Activated CD4-positive, alpha-beta T cell treated with anti-CD3 and anti-CD28 coated beads, Interleukin-2, amount 10 ng/mL, durations not matched to agents 7 days and 5 days (primary cell): ENCODE measurements around the gene TMEM243. TPM values are rescaled to one million over a fixed set of nuclear protein-coding genes. Genes with fewer than 3 reads are reported as not detected.

Experiments
- CTCF ChIA-PET: fragments of 350-600 bp; sonication (Branson Sonifier 250); formaldehyde crosslinking; loops from one replicate; lab custom pipeline; 2021; ENCODE audit warnings: antibody characterized with exemption; lab: Charles Lee
- POLR2A ChIA-PET: fragments of 350-600 bp; sonication (Branson Sonifier 250); formaldehyde crosslinking; loops from one replicate; lab custom pipeline; 2021; ENCODE audit warnings: antibody characterized with exemption; lab: Charles Lee
- DNase-seq: peaks from one replicate; pipeline ENCODE4 v3.0.0-alpha.2; 2020
- H3K27ac Mint-ChIP-seq: one replicate; pipeline ENCODE4 v1.8.0; 2021; ENCODE audit warnings: mild to moderate bottlenecking, moderate library complexity, mixed read lengths
- H3K27me3 Mint-ChIP-seq: one replicate; pipeline ENCODE4 v1.8.0; 2021; ENCODE audit warnings: mixed read lengths
- H3K36me3 Mint-ChIP-seq: one replicate; pipeline ENCODE4 v1.8.0; 2021; ENCODE audit warnings: low read depth, mixed read lengths
- H3K4me1 Mint-ChIP-seq: one replicate; pipeline ENCODE4 v1.8.0; 2021; ENCODE audit warnings: mixed read lengths
- H3K4me3 Mint-ChIP-seq: one replicate; pipeline ENCODE4 v1.8.0; 2021; ENCODE audit warnings: mild to moderate bottlenecking, moderate library complexity, mixed read lengths
- H3K9me3 Mint-ChIP-seq: one replicate; pipeline ENCODE4 v1.8.0; 2021; ENCODE audit warnings: mixed read lengths
- total RNA-seq, 2 experiments: library from RNA; stranded (reverse); gene quantifications; one replicate each; pipeline ENCODE4 v1.2.3, GENCODE V29; 2021

Gene TMEM243
- total RNA-seq, 2 experiments from 2014 or later, result 46.2 to 51.6 TPM

- POLR2A ChIA-PET, result no interaction called here
- peaks cover 66% of the 10 kb centered on the region for H3K36me3 Mint-ChIP-seq
- CTCF ChIA-PET, result no interaction called here
- peaks cover 19% of the 10 kb centered on the region for H3K4me1 Mint-ChIP-seq
- DNase-seq, result no peak
- H3K27me3 Mint-ChIP-seq, result no peaks in the 10 kb centered on the region
- no peak overlapping the region for H3K27ac Mint-ChIP-seq
- no peaks in the 10 kb centered on the region for H3K9me3 Mint-ChIP-seq
- no peak overlapping the region for H3K4me3 Mint-ChIP-seq
These were observed 41.2 kb downstream of the TMEM243 start for GRCh38 chr7:87178320-87178719.

- Mint-ChIP-seq H3K27ac (no peak overlapping the region), H3K4me3 (no peak overlapping the region), H3K4me1 (peaks cover 10% of the 10 kb centered on the region), H3K9me3 (no peaks in the 10 kb centered on the region), H3K27me3 (no peaks in the 10 kb centered on the region), H3K36me3 (peaks cover 68% of the 10 kb centered on the region)
- CTCF ChIA-PET, result interaction anchor here (2.4 kb wide), 1 partner anchor 12 kb away, joined by 6 read pairs; no protein-coding TSS in a partner anchor
- DNase-seq, result no peak
- POLR2A ChIA-PET, result no interaction called here
These were observed 46.1 kb downstream of the TMEM243 start for GRCh38 chr7:87173471-87173870.

GRCh38 chr7:87171282-87171934 is 48.1 kb downstream of the TMEM243 start:
- H3K27me3 Mint-ChIP-seq, result no peaks in the 10 kb centered on the region
- H3K4me3 Mint-ChIP-seq, result no peak overlapping the region
- peaks cover 71% of the 10 kb centered on the region for H3K36me3 Mint-ChIP-seq
- CTCF ChIA-PET, result interaction anchor here (1.4 to 2.2 kb wide), 2 partner anchors 18 to 31 kb away, joined by 3 to 5 read pairs; no protein-coding TSS in a partner anchor
- H3K9me3 Mint-ChIP-seq, result no peaks in the 10 kb centered on the region
- H3K27ac Mint-ChIP-seq, result no peak overlapping the region
- POLR2A ChIA-PET, result no interaction called here
- peaks cover 12% of the 10 kb centered on the region for H3K4me1 Mint-ChIP-seq
- no peak for DNase-seq

GRCh38 chr7:87170828-87171227 is 48.7 kb downstream of the TMEM243 start:
- no peak for DNase-seq
- Mint-ChIP-seq H3K4me1 (peaks cover 11% of the 10 kb centered on the region), H3K27me3 (no peaks in the 10 kb centered on the region), H3K36me3 (peaks cover 71% of the 10 kb centered on the region), H3K9me3 (no peaks in the 10 kb centered on the region), H3K4me3 (no peak overlapping the region), H3K27ac (no peak overlapping the region)
- POLR2A ChIA-PET, result no interaction called here
- CTCF ChIA-PET, result interaction anchor here (2.2 kb wide), 1 partner anchor 17 kb away, joined by 5 read pairs; no protein-coding TSS in a partner anchor

GRCh38 chr7:87164433-87164832 is 55.1 kb downstream of the TMEM243 start:
- no peak for DNase-seq
- ChIA-PET POLR2A (no interaction called here), CTCF (interaction anchor here (1.0 kb wide), 1 partner anchor 10 kb away, joined by 4 read pairs; no protein-coding TSS in a partner anchor)
- peaks cover 61% of the 10 kb centered on the region for H3K36me3 Mint-ChIP-seq
- H3K27me3 Mint-ChIP-seq, result no peaks in the 10 kb centered on the region
- no peaks in the 10 kb centered on the region for H3K9me3 Mint-ChIP-seq
- no peak overlapping the region for H3K4me3 Mint-ChIP-seq
- H3K4me1 Mint-ChIP-seq, result peaks cover 26% of the 10 kb centered on the region
- H3K27ac Mint-ChIP-seq, result no peak overlapping the region

GRCh38 chr7:87159538-87159937 is 60.0 kb downstream of the TMEM243 start:
- POLR2A ChIA-PET, result no interaction called here
- no peak overlapping the region for H3K27ac Mint-ChIP-seq
- H3K27me3 Mint-ChIP-seq, result no peaks in the 10 kb centered on the region
- peaks cover 58% of the 10 kb centered on the region for H3K4me1 Mint-ChIP-seq
- peaks cover 36% of the 10 kb centered on the region for H3K36me3 Mint-ChIP-seq
- H3K4me3 Mint-ChIP-seq, result no peak overlapping the region
- no peaks in the 10 kb centered on the region for H3K9me3 Mint-ChIP-seq
- CTCF ChIA-PET, result interaction anchor here (0.7 kb wide), 1 partner anchor 73 kb away, joined by 3 read pairs; no protein-coding TSS in a partner anchor
- DNase-seq, result no peak

- POLR2A ChIA-PET, result no interaction called here
- peaks cover 62% of the 10 kb centered on the region for H3K4me1 Mint-ChIP-seq
These were observed 62.8 kb downstream of the TMEM243 start for GRCh38 chr7:87156709-87157108.

GRCh38 chr7:87155788-87156187 is 63.7 kb downstream of the TMEM243 start:
- POLR2A ChIA-PET, result no interaction called here
- Mint-ChIP-seq H3K4me1 (peaks cover 67% of the 10 kb centered on the region), H3K4me3 (no peak overlapping the region)

More at GRCh38 chr7:87156709-87157108, 62.8 kb downstream of the TMEM243 start:
- Mint-ChIP-seq H3K36me3 (peaks cover 28% of the 10 kb centered on the region), H3K9me3 (no peaks in the 10 kb centered on the region), H3K27me3 (no peaks in the 10 kb centered on the region), H3K4me3 (no peak overlapping the region), H3K27ac (no peak overlapping the region)
- CTCF ChIA-PET, result no interaction called here
- no peak for DNase-seq

GRCh38 chr7:87154569-87154968 is 65.0 kb downstream of the TMEM243 start:
- Mint-ChIP-seq H3K36me3 (peaks cover 22% of the 10 kb centered on the region), H3K4me1 (peaks cover 58% of the 10 kb centered on the region), H3K27ac (peak overlapping the region; percentile 54), H3K9me3 (no peaks in the 10 kb centered on the region), H3K27me3 (no peaks in the 10 kb centered on the region), H3K4me3 (peak overlapping the region; percentile 86)
- POLR2A ChIA-PET, result interaction anchor here (0.6 to 0.9 kb wide), 2 partner anchors 29 to 82 kb away, joined by 3 read pairs; no protein-coding TSS in a partner anchor
- CTCF ChIA-PET, result interaction anchor here (1.2 to 1.8 kb wide), 5 partner anchors 8 to 66 kb away, joined by 3 to 4 read pairs (median 3); no protein-coding TSS in a partner anchor
- no peak for DNase-seq

More at GRCh38 chr7:87155788-87156187, 63.7 kb downstream of the TMEM243 start:
- no peaks in the 10 kb centered on the region for H3K27me3 Mint-ChIP-seq
- no peak for DNase-seq
- CTCF ChIA-PET, result interaction anchor here (1.8 kb wide), 1 partner anchor 30 kb away, joined by 3 read pairs; no protein-coding TSS in a partner anchor
- no peaks in the 10 kb centered on the region for H3K9me3 Mint-ChIP-seq
- peaks cover 28% of the 10 kb centered on the region for H3K36me3 Mint-ChIP-seq
- H3K27ac Mint-ChIP-seq, result no peak overlapping the region

GRCh38 chr7:87154166-87154565 is 65.4 kb downstream of the TMEM243 start:
- peak overlapping the region; percentile 54 for H3K27ac Mint-ChIP-seq
- peaks cover 22% of the 10 kb centered on the region for H3K36me3 Mint-ChIP-seq
- H3K4me3 Mint-ChIP-seq, result peak overlapping the region; percentile 86
- CTCF ChIA-PET, result interaction anchor here (1.2 to 1.8 kb wide), 6 partner anchors 9 to 66 kb away, joined by 3 to 5 read pairs (median 4); no protein-coding TSS in a partner anchor
- no peaks in the 10 kb centered on the region for H3K9me3 Mint-ChIP-seq
- H3K27me3 Mint-ChIP-seq, result no peaks in the 10 kb centered on the region
- no peak for DNase-seq
- peaks cover 54% of the 10 kb centered on the region for H3K4me1 Mint-ChIP-seq
- POLR2A ChIA-PET, result interaction anchor here (0.6 to 0.9 kb wide), 3 partner anchors 29 to 261 kb away, joined by 3 read pairs; no protein-coding TSS in a partner anchor

- H3K4me1 Mint-ChIP-seq, result peaks cover 50% of the 10 kb centered on the region
- CTCF ChIA-PET, result interaction anchor here (0.7 to 1.8 kb wide), 12 partner anchors 10 to 225 kb away, joined by 3 to 8 read pairs (median 4); partner anchors contain the start of gene TMEM243
- peak overlapping the region; percentile 86 for H3K4me3 Mint-ChIP-seq
These were observed 66.5 kb downstream of the TMEM243 start for GRCh38 chr7:87152897-87153641.

More at GRCh38 chr7:87152897-87153641, 66.5 kb downstream of the TMEM243 start:
- POLR2A ChIA-PET, result interaction anchor here (0.6 to 2.1 kb wide), 3 partner anchors 64 to 530 kb away, joined by 3 to 12 read pairs (median 5); partner anchors contain the start of gene TMEM243
- Mint-ChIP-seq H3K27ac (peak overlapping the region; percentile 95), H3K27me3 (no peaks in the 10 kb centered on the region), H3K36me3 (peaks cover 22% of the 10 kb centered on the region), H3K9me3 (no peaks in the 10 kb centered on the region)
- peak; percentile 29 for DNase-seq
